IPS-20b (cell line): ENCODE results near the gene ROCK2.

Experiments
- H3K27ac ChIP-seq: one replicate; pipeline ENCODE4 v1.5.1; 2013; ENCODE audit warnings: low read length
- H3K27me3 ChIP-seq: 2 replicates; pipeline ENCODE4 v1.6.1; 2013; ENCODE audit warnings: mild to moderate bottlenecking, low read length, inconsistent platforms; ENCODE audit not compliant: insufficient read depth
- H3K36me3 ChIP-seq: 2 replicates; pipeline ENCODE4 v1.6.1; 2013; ENCODE audit warnings: low read depth, mild to moderate bottlenecking, inconsistent platforms, low read length, moderate library complexity; ENCODE audit not compliant: insufficient read depth
- H3K4me1 ChIP-seq: 2 replicates; pipeline ENCODE4 v1.6.1; 2013; ENCODE audit warnings: mild to moderate bottlenecking, control low read depth, inconsistent platforms, low read length, moderate library complexity; ENCODE audit not compliant: insufficient read depth
- H3K4me3 ChIP-seq: 2 replicates; pipeline ENCODE4 v1.5.1; 2013; ENCODE audit warnings: mild to moderate bottlenecking, low read length, inconsistent platforms
- H3K9ac ChIP-seq: 2 replicates; pipeline ENCODE4 v1.6.1; 2013; ENCODE audit warnings: low read depth, mild to moderate bottlenecking, inconsistent platforms, low read length, moderate library complexity
- H3K9me3 ChIP-seq: 2 replicates; pipeline ENCODE4 v1.6.1; 2013; ENCODE audit warnings: mild to moderate bottlenecking, low read depth, low read length, inconsistent platforms; ENCODE audit not compliant: insufficient read depth

The ROCK2 gene

DNA sequence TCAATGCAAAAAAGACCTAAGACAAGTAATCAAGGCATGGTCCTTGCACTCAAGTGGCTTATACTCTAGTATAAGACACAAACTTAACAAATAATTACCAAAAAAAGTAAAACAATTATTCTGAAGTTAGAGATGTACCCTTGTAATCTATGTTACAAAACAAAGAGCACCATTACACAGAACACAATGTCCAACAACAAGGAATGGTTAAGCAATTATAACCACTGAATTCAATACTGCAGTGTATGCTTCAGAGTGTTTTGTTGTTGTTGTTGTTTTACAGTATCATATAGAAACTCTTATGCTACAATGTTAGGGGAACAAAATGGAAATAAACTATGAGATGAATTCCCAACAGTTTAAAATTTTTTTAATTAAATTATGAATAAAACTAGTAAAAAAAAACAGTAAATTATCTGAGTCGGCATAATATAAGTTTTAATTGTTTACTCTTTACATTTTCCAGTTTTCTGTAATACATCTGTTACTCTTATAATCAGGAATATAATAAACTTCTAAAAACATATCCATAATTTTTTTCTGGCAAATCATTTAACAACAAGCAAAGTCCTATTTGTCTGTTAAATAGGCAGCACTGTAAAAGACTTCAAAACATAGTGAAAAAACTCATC is 29.2 kb downstream of the ROCK2 start:
- Histone ChIP-seq H3K9ac (no peak overlapping the region), H3K36me3 (no peaks in the 10 kb centered on the region), H3K27ac (no peak overlapping the region), H3K4me1 (no peaks in the 10 kb centered on the region), H3K4me3 (no peak overlapping the region), H3K27me3 (no peaks in the 10 kb centered on the region), H3K9me3 (no peaks in the 10 kb centered on the region)

DNA sequence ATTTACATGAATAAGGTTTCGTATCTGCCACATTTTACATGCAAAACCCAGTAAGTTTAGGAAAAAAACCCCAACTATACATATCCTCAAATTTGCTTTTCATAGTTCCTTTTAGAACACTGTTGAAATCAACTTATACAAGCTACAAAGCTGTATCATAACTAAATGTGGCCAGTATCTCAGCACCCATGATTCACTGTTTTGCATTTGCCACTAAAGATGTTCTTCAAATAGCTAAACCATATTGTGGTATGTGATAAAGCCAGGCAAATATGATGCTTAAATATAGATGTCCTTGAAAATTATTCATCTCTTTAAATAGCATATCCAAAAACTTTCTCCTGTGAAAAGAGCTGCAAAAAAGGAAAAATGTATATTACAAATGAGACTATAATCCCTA is 29.9 kb downstream of the ROCK2 start:
- Histone ChIP-seq H3K4me1 (no peaks in the 10 kb centered on the region), H3K9me3 (no peaks in the 10 kb centered on the region), H3K4me3 (no peak overlapping the region), H3K9ac (no peak overlapping the region), H3K27ac (no peak overlapping the region), H3K27me3 (no peaks in the 10 kb centered on the region), H3K36me3 (no peaks in the 10 kb centered on the region)

DNA sequence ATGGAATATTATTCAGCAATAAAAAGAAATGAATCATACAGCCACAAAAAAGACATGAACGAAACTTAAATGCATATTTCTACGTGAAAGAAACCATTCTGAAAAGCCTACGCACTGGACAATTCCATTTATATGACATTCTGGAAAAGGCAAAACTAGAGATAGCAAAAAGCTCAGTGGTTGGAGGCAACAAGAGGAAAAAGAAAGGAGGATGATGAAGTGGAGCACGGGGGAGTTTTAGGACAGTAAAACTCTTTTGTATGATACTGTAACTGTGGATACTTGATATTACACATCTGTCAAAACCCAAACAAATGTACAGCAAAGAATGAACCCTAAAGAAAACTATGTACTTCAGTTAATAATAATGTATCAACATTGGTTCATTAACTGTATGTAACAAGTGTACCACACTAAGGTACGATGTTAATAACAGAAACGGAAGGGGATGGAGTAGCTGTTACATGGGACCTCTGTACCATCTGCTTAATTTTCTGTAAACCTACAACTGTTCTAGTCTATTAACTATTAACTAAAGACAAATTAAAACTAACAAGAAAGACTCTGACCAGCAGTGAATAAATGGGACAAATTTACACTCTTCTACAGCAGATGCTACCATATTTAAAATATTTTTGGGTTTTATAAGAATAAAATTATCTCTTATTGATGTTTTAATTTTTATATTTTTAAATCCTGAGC is 31.5 kb downstream of the ROCK2 start:
- no peak overlapping the region for H3K9ac ChIP-seq
- H3K36me3 ChIP-seq = no peaks in the 10 kb centered on the region
- no peak overlapping the region for H3K4me3 ChIP-seq
- no peaks in the 10 kb centered on the region for H3K27me3 ChIP-seq
- no peak overlapping the region for H3K27ac ChIP-seq
- no peaks in the 10 kb centered on the region for H3K9me3 ChIP-seq
- no peaks in the 10 kb centered on the region for H3K4me1 ChIP-seq

GRCh38 chr2:11311543-11311942 is 32.9 kb downstream of the ROCK2 start:
- Histone ChIP-seq H3K9me3 (no peaks in the 10 kb centered on the region), H3K27me3 (no peaks in the 10 kb centered on the region), H3K27ac (no peak overlapping the region), H3K4me3 (no peak overlapping the region), H3K4me1 (no peaks in the 10 kb centered on the region), H3K36me3 (no peaks in the 10 kb centered on the region), H3K9ac (no peak overlapping the region)

DNA sequence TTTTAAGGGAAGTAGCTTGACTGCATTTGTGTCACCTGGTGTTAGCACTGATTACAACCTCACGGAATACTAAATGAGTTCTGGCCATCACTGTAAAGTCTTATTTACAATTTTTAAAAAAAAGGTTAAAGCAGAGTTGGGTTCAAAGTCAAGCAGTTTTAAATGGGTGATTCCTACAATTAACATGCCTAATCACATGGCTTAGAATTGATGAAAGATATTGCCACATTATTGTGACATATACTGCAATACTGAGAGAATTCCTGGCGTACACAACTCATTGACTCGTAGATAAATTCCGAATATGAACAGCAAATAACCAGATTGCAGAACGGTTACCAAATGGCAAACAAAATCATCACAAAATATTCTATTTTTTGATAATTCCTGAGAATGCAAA is 34.2 kb downstream of the ROCK2 start:
- Histone ChIP-seq H3K27ac (no peak overlapping the region), H3K9ac (no peak overlapping the region), H3K9me3 (no peaks in the 10 kb centered on the region), H3K36me3 (no peaks in the 10 kb centered on the region), H3K27me3 (no peaks in the 10 kb centered on the region), H3K4me3 (no peak overlapping the region), H3K4me1 (no peaks in the 10 kb centered on the region)

GRCh38 chr2:11309706-11310105 is 34.7 kb downstream of the ROCK2 start:
- no peaks in the 10 kb centered on the region for H3K4me1 ChIP-seq
- no peak overlapping the region for H3K4me3 ChIP-seq
- H3K27ac ChIP-seq = no peak overlapping the region
- H3K36me3 ChIP-seq = no peaks in the 10 kb centered on the region
- no peak overlapping the region for H3K9ac ChIP-seq
- no peaks in the 10 kb centered on the region for H3K27me3 ChIP-seq
- no peaks in the 10 kb centered on the region for H3K9me3 ChIP-seq

GRCh38 chr2:11307764-11308415 is 36.5 kb downstream of the ROCK2 start:
- H3K27me3 ChIP-seq = no peaks in the 10 kb centered on the region
- no peak overlapping the region for H3K4me3 ChIP-seq
- H3K9me3 ChIP-seq = no peaks in the 10 kb centered on the region
- no peaks in the 10 kb centered on the region for H3K36me3 ChIP-seq
- H3K27ac ChIP-seq = no peak overlapping the region
- no peaks in the 10 kb centered on the region; the same call in 1 of the 2 replicates for H3K4me1 ChIP-seq
- H3K9ac ChIP-seq = no peak overlapping the region

DNA sequence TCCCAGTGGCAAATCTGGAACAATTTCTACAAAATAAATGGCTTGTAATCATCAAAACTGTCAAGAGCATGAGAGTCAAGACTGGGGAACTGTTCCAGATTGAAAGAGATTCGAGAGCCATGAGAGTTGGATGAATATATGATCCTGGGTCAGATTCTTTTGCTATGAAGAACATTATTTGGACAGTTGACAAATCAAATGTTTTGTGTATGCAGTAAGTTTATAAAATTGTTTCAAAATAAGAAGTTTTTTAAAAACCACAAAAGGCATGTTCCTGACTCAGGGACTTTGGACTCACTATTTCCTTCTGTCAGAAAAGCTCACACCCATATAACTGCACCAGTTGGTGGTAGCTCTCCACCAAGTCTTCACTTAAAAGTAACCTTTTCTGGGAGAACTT is 38.5 kb downstream of the ROCK2 start:
- Histone ChIP-seq H3K27ac (no peak overlapping the region), H3K9me3 (no peaks in the 10 kb centered on the region), H3K4me3 (no peak overlapping the region), H3K4me1 (no peaks in the 10 kb centered on the region; the same call in 1 of the 2 replicates), H3K9ac (no peak overlapping the region), H3K27me3 (no peaks in the 10 kb centered on the region), H3K36me3 (no peaks in the 10 kb centered on the region)

DNA sequence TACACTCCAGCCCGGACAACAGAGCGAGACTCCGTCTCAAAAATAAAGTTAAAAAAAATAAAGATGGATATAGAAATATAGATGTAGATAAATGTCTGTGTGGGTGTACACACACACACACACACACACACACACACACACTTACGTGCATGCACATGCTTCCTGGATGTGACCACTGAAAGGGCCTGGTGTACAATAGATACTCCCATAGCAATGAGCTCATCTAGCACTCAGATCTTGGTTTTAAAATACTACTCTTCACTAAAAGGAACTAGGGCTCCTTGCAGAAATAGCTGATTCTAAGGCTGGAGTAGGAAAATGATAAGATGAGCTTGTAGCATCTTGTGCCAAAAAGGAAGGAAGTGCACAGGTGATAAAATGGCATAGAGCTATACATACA is 39.1 kb downstream of the ROCK2 start:
- H3K27ac ChIP-seq = no peak overlapping the region
- no peak overlapping the region for H3K9ac ChIP-seq
- no peaks in the 10 kb centered on the region; the same call in 1 of the 2 replicates for H3K4me1 ChIP-seq

GRCh38 chr2:11304476-11304875 is 40.0 kb downstream of the ROCK2 start:
- H3K9ac ChIP-seq = no peak overlapping the region
- H3K4me1 ChIP-seq = no peaks in the 10 kb centered on the region; the same call in 1 of the 2 replicates
- no peaks in the 10 kb centered on the region for H3K27me3 ChIP-seq
- no peaks in the 10 kb centered on the region for H3K36me3 ChIP-seq
- no peaks in the 10 kb centered on the region for H3K9me3 ChIP-seq
- no peak overlapping the region for H3K4me3 ChIP-seq
- no peak overlapping the region for H3K27ac ChIP-seq

More for the DNA sequence above, 39.1 kb downstream of the ROCK2 start:
- no peaks in the 10 kb centered on the region for H3K36me3 ChIP-seq
- no peak overlapping the region for H3K4me3 ChIP-seq
- H3K9me3 ChIP-seq = no peaks in the 10 kb centered on the region
- no peaks in the 10 kb centered on the region for H3K27me3 ChIP-seq

GRCh38 chr2:11303290-11304013 is 41.0 kb downstream of the ROCK2 start:
- Histone ChIP-seq H3K4me3 (no peak overlapping the region), H3K36me3 (no peaks in the 10 kb centered on the region), H3K4me1 (no peaks in the 10 kb centered on the region; the same call in 1 of the 2 replicates), H3K27ac (no peak overlapping the region), H3K9me3 (no peaks in the 10 kb centered on the region), H3K9ac (no peak overlapping the region), H3K27me3 (no peaks in the 10 kb centered on the region)
